Ovary (tissue), 9 donors: ENCODE results near the gene RNU6-9. TPM values are rescaled to one million over a fixed set of nuclear protein-coding genes. Genes with fewer than 3 reads are reported as not detected.

Experiments used
- DNase-seq, 5 donors: peaks; one replicate each; pipeline ENCODE4 v3.0.0-alpha.2; 2019 to 2020
- H3K27ac ChIP-seq, 2 donors: fragments of 200-600 bp; one replicate each; pipeline versions ENCODE4 v1.5.1 to v1.8.0; 2019 to 2022
- H3K27me3 ChIP-seq: fragments of 200-600 bp; one replicate; pipeline ENCODE4 v1.8.0; 2022
- H3K36me3 ChIP-seq: fragments of 200-600 bp; sonication (generic); one replicate; pipeline ENCODE4 v1.5.1; 2019
- H3K4me1 ChIP-seq: one replicate; pipeline ENCODE4 v1.8.1; 2013; ENCODE audit warnings: mild to moderate bottlenecking, moderate library complexity; ENCODE audit not compliant: insufficient read depth
- H3K4me3 ChIP-seq: fragments of 200-600 bp; sonication (generic); one replicate; pipeline ENCODE4 v1.5.1; 2017
- H3K9me3 ChIP-seq, 2 donors: fragments of 200-600 bp in 1 of 2; sonication (generic) in 1 of 2; one replicate each; pipeline versions ENCODE4 v1.5.1 to v1.8.1; 2013 to 2019; ENCODE audit warnings: mild to moderate bottlenecking in 1 of 2, moderate library complexity in 1 of 2
- EP300 ChIP-seq: sonication (generic); formaldehyde crosslinking; IDR thresholded peaks from one replicate; pipeline ENCODE4 v1.6.1; 2017; ENCODE audit warnings: antibody characterized with exemption
- POLR2A ChIP-seq: fragments of 450-650 bp; IDR thresholded peaks from one replicate; pipeline ENCODE4 v1.6.1; 2017; ENCODE audit warnings: antibody characterized with exemption, mild to moderate bottlenecking, moderate library complexity
- WGBS, 3 donors: extraction: QIAGEN DNeasy Blood & Tissue Kit in 1 of 3; methylation state at CpG; one replicate each; pipeline versions ENCODE4 v1.1.5 to v1.1.7; 2013 to 2017; 5-methylcytosine and 5-hydroxymethylcytosine counted together
- intact Hi-C, 4 donors: fragments of 100-400 bp; cut with DNase I; formaldehyde crosslinking; loops; one replicate each; pipeline versions ENCODE4 v1.11.0 to v1.15.1; 2022 to 2023
- polyA plus RNA-seq, 2 donors: library from polyadenylated mRNA; stranded (reverse); fragments of 200-250 nt in 1 of 2; fragments of 350-450 nt in 1 of 2; fragmentation: Illumina TruSeq in 1 of 2; extraction: RNeasy Lipid Tissue Mini Kit (QIAGEN cat#74804) in 1 of 2; gene quantifications; one replicate each; pipeline ENCODE4 v1.2.3, GENCODE V29; 2013 to 2014
- total RNA-seq, 7 donors: library from RNA; depleted of rRNA in 2 of 7; stranded (reverse); fragments of >200 nt in 2 of 7; fragmentation: NEBNext Ultra II Directional in 3 of 7; extraction: Animal tissue kit (Norgen Biotek cat#: 25700) in 3 of 7; gene quantifications; one replicate each; pipeline versions ENCODE4 v1.1.0 to v1.2.4, GENCODE V29; 2016 to 2023
- TF ChIP-seq, protein P1 (sequence below), 3 donors: fragments of 450-650 bp in 2 of 3; fragments of 200-600 bp in 1 of 3; IDR thresholded peaks; one replicate each; pipeline versions ENCODE4 v1.5.1 to v1.8.0; 2016 to 2022; ENCODE audit warnings: antibody characterized with exemption in 3 of 3, mild to moderate bottlenecking in 1 of 3
- donor health status: DM: no; HTN: no; CAD: no; lungs with moderate emphysema.
- donor health status: DM: no; HTN: no; CAD: no.
- donor health status: Bipolar disorder and iron deficiency.
- donor health status: DM: yes; HTN: yes; CAD: no.
- donor health status: DM: no; HTN: no; CAD: no.
- donor health status: DM: yes; HTN: yes; CAD: no.

The RNU6-9 gene
- total and polyA plus RNA-seq, 9 donors = not detected

DNA sequence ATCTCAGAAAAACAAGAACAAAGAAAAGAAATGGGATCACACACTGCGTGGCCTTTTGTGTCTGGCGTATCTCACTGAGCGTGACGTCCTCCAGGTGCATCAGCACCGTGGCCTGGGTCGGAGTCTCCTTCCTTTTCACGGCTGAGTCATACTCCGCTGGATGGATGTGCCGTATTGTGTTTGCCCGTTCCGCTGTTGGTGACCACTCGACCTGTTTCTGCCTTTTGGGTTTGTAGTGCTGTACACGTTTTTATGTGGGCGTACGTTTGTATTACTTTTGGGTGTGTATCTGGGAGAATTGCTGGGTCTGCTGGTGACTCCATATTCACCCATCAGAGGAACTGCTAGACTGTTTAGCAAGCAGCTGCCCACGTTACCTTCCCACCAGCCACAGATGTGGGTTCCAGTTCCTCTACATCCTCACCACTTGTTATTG is 44.0 kb downstream of the RNU6-9 start:
- intact Hi-C loops = loop anchor here in 1 of 4 donors (10.0 kb wide), 1 partner anchor 262 kb away; the partner anchor contains the start of gene FSTL3
- H3K36me3 ChIP-seq = no peaks in the 10 kb centered on the region
- H3K4me1 ChIP-seq = peaks cover 30% of the 10 kb centered on the region
- no peak for DNase-seq
- H3K4me3 ChIP-seq = no peak overlapping the region
- no peaks in the 10 kb centered on the region for H3K27me3 ChIP-seq
- TF ChIP-seq POLR2A (no peak), EP300 (no peak)
- TF ChIP-seq, protein P1, sequence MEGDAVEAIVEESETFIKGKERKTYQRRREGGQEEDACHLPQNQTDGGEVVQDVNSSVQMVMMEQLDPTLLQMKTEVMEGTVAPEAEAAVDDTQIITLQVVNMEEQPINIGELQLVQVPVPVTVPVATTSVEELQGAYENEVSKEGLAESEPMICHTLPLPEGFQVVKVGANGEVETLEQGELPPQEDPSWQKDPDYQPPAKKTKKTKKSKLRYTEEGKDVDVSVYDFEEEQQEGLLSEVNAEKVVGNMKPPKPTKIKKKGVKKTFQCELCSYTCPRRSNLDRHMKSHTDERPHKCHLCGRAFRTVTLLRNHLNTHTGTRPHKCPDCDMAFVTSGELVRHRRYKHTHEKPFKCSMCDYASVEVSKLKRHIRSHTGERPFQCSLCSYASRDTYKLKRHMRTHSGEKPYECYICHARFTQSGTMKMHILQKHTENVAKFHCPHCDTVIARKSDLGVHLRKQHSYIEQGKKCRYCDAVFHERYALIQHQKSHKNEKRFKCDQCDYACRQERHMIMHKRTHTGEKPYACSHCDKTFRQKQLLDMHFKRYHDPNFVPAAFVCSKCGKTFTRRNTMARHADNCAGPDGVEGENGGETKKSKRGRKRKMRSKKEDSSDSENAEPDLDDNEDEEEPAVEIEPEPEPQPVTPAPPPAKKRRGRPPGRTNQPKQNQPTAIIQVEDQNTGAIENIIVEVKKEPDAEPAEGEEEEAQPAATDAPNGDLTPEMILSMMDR (IDR thresholded peaks at IDR 0.05) = no peak
- H3K27ac ChIP-seq = no peak overlapping the region
- H3K9me3 ChIP-seq = no peaks in the 10 kb centered on the region
- WGBS, 3 donors = 92 to 96% (median 93%) methylated on average over 16 of the region's 16 CpGs

DNA sequence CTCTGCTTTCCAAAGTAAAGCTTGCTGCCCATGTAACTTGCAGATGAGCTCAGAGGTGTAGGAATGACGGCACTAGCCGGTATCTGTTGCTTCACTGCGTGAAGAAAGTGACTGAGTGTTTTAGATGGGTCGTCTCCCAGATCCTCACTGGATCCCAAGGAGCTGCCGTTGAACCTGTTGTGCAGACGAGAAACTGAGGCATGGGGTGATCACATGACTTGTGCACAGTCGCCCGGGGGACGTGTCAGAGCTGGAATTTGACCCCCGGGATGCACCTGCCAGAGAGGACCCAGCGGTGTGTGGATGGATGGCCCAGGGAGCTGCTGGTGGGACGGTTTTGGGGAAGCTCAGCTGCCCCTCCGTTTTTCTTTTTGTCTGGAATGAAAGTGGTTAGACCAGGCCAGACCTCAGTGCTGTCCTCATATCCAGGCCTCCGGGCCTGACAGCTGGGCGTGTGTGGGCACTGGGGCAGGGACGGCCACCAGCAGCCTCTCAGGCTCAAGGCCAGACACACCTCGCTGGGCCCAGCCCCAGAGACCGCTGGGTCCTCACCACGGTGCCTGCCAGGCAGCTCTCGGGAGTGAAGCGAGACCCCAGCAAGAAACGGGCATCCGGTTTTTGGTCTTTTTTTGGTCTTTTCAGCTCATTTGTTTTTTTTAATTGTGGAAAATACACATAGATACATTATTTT is 45.1 kb downstream of the RNU6-9 start:
- no peak for DNase-seq
- intact Hi-C loops = loop anchor here in 1 of 4 donors (10.0 kb wide), 1 partner anchor 264 kb away; the partner anchor contains the start of gene FSTL3
- TF ChIP-seq EP300 (no peak), POLR2A (no peak)
- TF ChIP-seq, protein P1 (IDR thresholded peaks at IDR 0.05) = no peak
- Histone ChIP-seq H3K27ac (no peak overlapping the region), H3K36me3 (no peaks in the 10 kb centered on the region), H3K9me3 (no peaks in the 10 kb centered on the region), H3K4me3 (no peak overlapping the region), H3K27me3 (no peaks in the 10 kb centered on the region), H3K4me1 (peaks cover 21% of the 10 kb centered on the region)
- 90 to 96% (median 92%) methylated on average over 23 of the region's 23 CpGs for WGBS, 3 donors

DNA sequence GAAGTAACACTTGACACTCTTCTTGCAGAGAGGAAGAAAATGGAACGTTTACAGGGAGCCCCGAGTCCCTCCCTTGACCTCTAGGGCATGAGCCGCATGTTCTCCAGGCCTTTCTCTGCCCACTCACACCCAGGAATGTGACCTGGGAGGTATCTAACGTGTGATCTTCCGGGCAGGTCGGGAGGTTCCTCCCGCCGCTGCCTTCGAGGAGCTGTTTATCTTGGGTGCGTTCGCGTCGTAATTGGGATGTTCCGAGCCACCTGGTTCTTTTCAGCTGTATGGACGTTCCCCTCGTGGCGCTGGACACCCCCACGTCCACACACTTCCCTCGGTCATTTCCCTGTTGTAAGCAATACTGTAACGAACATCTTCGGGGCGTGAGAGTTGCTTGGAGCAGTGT is 46.2 kb downstream of the RNU6-9 start:
- TF ChIP-seq EP300 (no peak), POLR2A (no peak)
- TF ChIP-seq, protein P1 (IDR thresholded peaks at IDR 0.05) = no peak

DNA sequence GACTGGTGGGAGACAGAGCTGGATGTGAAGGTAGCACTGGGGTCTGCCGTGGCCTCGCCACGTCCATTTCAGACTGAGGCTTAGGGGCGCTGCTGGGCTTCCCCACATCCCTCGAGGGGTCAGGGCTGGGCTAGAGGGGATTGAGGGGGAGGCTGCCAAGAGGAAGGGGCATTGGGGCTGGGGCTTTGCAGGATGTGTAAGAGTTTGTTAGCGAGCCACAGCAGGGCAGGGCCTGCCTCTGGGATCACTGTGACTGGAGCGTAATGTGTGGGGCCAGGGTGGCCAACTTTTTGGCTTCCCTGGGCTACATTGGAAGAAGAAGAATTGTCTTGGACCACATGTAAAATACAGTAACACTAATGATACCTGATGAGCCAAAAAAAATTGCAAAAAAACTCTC is 46.6 kb downstream of the RNU6-9 start:
- no peak overlapping the region for H3K4me3 ChIP-seq
- no peak overlapping the region for H3K27ac ChIP-seq
- intact Hi-C loops = loop anchor here in 1 of 4 donors (10.0 kb wide), 1 partner anchor 265 kb away; the partner anchor contains the start of gene FSTL3
- peaks cover 16% of the 10 kb centered on the region for H3K4me1 ChIP-seq
- no peaks in the 10 kb centered on the region for H3K36me3 ChIP-seq
- DNase-seq = no peak
- no peaks in the 10 kb centered on the region for H3K9me3 ChIP-seq
- H3K27me3 ChIP-seq = no peaks in the 10 kb centered on the region
- TF ChIP-seq EP300 (no peak), POLR2A (no peak)
- TF ChIP-seq, protein P1 (IDR thresholded peaks at IDR 0.05) = no peak
- WGBS, 3 donors = 96 to 98% (median 98%) methylated on average over 7 of the region's 7 CpGs

More for the DNA sequence above, 46.2 kb downstream of the RNU6-9 start:
- intact Hi-C loops = loop anchor here in 1 of 4 donors (10.0 kb wide), 1 partner anchor 265 kb away; the partner anchor contains the start of gene FSTL3
- no peaks in the 10 kb centered on the region for H3K9me3 ChIP-seq
- no peak overlapping the region for H3K4me3 ChIP-seq
- no peaks in the 10 kb centered on the region for H3K36me3 ChIP-seq
- 85 to 88% (median 87%) methylated on average over 22 of the region's 22 CpGs for WGBS, 3 donors
- H3K27ac ChIP-seq = no peak overlapping the region
- H3K4me1 ChIP-seq = peaks cover 18% of the 10 kb centered on the region
- no peaks in the 10 kb centered on the region for H3K27me3 ChIP-seq
- no peak for DNase-seq
